Loucy (cell line): ENCODE measurements around the gene EEPD1.

Experiments
- EZH2phosphoT487 ChIP-seq: fragments of 200-600 bp; IDR thresholded peaks from 2 replicates; pipeline ENCODE4 v1.6.1; 2018; ENCODE audit warnings: antibody characterized with exemption, mild to moderate bottlenecking, moderate library complexity, borderline replicate concordance
- TF ChIP-seq, protein P1 (sequence below): fragments of 200-600 bp; sonication (generic); conservative IDR thresholded peaks from 2 replicates; pipeline ENCODE4 v1.5.1; 2014; ENCODE audit warnings: mild to moderate bottlenecking, antibody characterized with exemption, low read length

DNA sequence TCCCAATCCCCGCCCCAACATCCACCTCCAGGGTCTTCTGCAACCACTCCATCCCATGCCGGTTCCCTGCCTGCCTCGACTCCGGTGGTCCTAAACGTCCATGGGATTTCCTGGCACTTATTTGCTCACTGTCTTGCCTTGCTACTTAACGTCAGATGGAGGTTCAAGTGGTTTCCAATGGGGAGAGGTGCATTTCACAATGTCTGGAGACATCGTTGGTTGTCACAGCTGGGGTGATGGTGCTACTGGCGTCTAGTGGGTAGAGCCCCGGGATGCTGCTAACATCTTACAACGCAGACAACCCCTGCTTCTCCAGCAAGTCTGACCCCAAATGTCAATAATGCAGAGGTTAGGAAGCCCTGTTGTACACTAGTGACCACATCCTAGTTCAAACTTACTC lies 153.7 kb downstream of the EEPD1 start:
- no peak for TF ChIP-seq EZH2phosphoT487
- TF ChIP-seq, protein P1, sequence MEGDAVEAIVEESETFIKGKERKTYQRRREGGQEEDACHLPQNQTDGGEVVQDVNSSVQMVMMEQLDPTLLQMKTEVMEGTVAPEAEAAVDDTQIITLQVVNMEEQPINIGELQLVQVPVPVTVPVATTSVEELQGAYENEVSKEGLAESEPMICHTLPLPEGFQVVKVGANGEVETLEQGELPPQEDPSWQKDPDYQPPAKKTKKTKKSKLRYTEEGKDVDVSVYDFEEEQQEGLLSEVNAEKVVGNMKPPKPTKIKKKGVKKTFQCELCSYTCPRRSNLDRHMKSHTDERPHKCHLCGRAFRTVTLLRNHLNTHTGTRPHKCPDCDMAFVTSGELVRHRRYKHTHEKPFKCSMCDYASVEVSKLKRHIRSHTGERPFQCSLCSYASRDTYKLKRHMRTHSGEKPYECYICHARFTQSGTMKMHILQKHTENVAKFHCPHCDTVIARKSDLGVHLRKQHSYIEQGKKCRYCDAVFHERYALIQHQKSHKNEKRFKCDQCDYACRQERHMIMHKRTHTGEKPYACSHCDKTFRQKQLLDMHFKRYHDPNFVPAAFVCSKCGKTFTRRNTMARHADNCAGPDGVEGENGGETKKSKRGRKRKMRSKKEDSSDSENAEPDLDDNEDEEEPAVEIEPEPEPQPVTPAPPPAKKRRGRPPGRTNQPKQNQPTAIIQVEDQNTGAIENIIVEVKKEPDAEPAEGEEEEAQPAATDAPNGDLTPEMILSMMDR = no peak
